RCC 7860 (cell line): ENCODE measurements around the gene SDK2.
"Not testable (repeated sequence)": the region's sequence is repeated elsewhere in the genome, so short reads cannot be mapped to it uniquely, and the experiment has no call there.

Experiments used
- DNase-seq: peaks from one replicate; pipeline ENCODE4 v3.0.0-alpha.2; 2015; ENCODE audit warnings: low spot score
- FAIRE-seq: peaks from 2 replicates; lab custom pipeline; 2012; peaks lifted over from hg19 to GRCh38; lab: Jason Lieb, UNC

SDK2 gene

GRCh38 chr17:73467651-73468050 lies 176.6 kb downstream of the SDK2 start:
- DNase-seq (no peak), FAIRE-seq (no peak)

GRCh38 chr17:73466704-73467433 lies 177.4 kb downstream of the SDK2 start:
- DNase-seq (no peak), FAIRE-seq (no peak)

- no peak for DNase-seq
These were observed 178.4 kb downstream of the SDK2 start for GRCh38 chr17:73465953-73466230.

GRCh38 chr17:73465130-73465952 lies 178.9 kb downstream of the SDK2 start:
- FAIRE-seq (no peak), DNase-seq (no peak)

More at GRCh38 chr17:73465953-73466230, 178.4 kb downstream of the SDK2 start:
- no peak for FAIRE-seq

- DNase-seq (no peak), FAIRE-seq (no peak)
These were observed 179.8 kb downstream of the SDK2 start for GRCh38 chr17:73464447-73464846.

- DNase-seq, result no peak
These were observed 180.4 kb downstream of the SDK2 start for GRCh38 chr17:73463821-73464220.

GRCh38 chr17:73462823-73463222 lies 181.4 kb downstream of the SDK2 start:
- FAIRE-seq, result no peak
- DNase-seq, result no peak

More at GRCh38 chr17:73463821-73464220, 180.4 kb downstream of the SDK2 start:
- no peak for FAIRE-seq

GRCh38 chr17:73459980-73460379 lies 184.3 kb downstream of the SDK2 start:
- no peak for DNase-seq
- no peak for FAIRE-seq

- DNase-seq (no peak), FAIRE-seq (no peak)
These were observed 188.5 kb downstream of the SDK2 start for GRCh38 chr17:73455767-73456166.

- DNase-seq, result no peak
- no peak for FAIRE-seq
These were observed 189.1 kb downstream of the SDK2 start for GRCh38 chr17:73455050-73455687.

- DNase-seq, FAIRE-seq: not testable (repeated sequence)
These were observed 190.8 kb downstream of the SDK2 start for GRCh38 chr17:73453494-73453893.

GRCh38 chr17:73453090-73453489 lies 191.2 kb downstream of the SDK2 start:
- DNase-seq (no peak), FAIRE-seq (no peak)

GRCh38 chr17:73452009-73452408 lies 192.2 kb downstream of the SDK2 start:
- DNase-seq (no peak), FAIRE-seq (no peak)

- FAIRE-seq (no peak), DNase-seq (no peak)
These were observed 196.9 kb downstream of the SDK2 start for GRCh38 chr17:73447319-73447718.

GRCh38 chr17:73446617-73447016 lies 197.6 kb downstream of the SDK2 start:
- no peak for DNase-seq

GRCh38 chr17:73445466-73445865 lies 198.8 kb downstream of the SDK2 start:
- no peak for DNase-seq
- FAIRE-seq, result no peak

More at GRCh38 chr17:73446617-73447016, 197.6 kb downstream of the SDK2 start:
- FAIRE-seq, result no peak

GRCh38 chr17:73444021-73444420 lies 200.2 kb downstream of the SDK2 start:
- FAIRE-seq (no peak), DNase-seq (no peak)

GRCh38 chr17:73439597-73439996 lies 204.6 kb downstream of the SDK2 start:
- no peak for FAIRE-seq
- DNase-seq, result no peak

- FAIRE-seq, result no peak
- no peak for DNase-seq
These were observed 206.4 kb downstream of the SDK2 start for GRCh38 chr17:73437826-73438225.

- FAIRE-seq, result no peak
These were observed 207.3 kb downstream of the SDK2 start for GRCh38 chr17:73436954-73437353.

GRCh38 chr17:73435412-73435811 lies 208.8 kb downstream of the SDK2 start:
- FAIRE-seq, result no peak
- no peak for DNase-seq

More at GRCh38 chr17:73436954-73437353, 207.3 kb downstream of the SDK2 start:
- DNase-seq, result no peak

GRCh38 chr17:73434154-73434553 lies 210.1 kb downstream of the SDK2 start:
- no peak for FAIRE-seq
- DNase-seq, result no peak
